ENCODE measurements around the gene SPATS1.

The SPATS1 gene

GRCh38 chr6:44342489-44342888 lies at the start of gene SPATS1:
SPATS1 (plus strand) TSS chr6:44342650; CDS start chr6:44343096, 446 bp downstream.
- DNase-seq (ENCODE audit: low read depth in 2 of 2): no peak

- DNase-seq (ENCODE audit: low read depth in 2 of 2): no peak
These were observed 49.6 kb upstream of the SPATS1 start for GRCh38 chr6:44292661-44293365.

- no peak for DNase-seq (ENCODE audit: low read depth in 2 of 2)
These were observed 47.3 kb upstream of the SPATS1 start for GRCh38 chr6:44294832-44295791.

GRCh38 chr6:44297063-44298038 lies 45.1 kb upstream of the SPATS1 start:
- DNase-seq (ENCODE audit: low read depth in 2 of 2): no peak

- DNase-seq (ENCODE audit: low read depth in 2 of 2): no peak
These were observed 44.2 kb upstream of the SPATS1 start for GRCh38 chr6:44298055-44298803.

- DNase-seq (ENCODE audit: low read depth in 2 of 2): no peak
These were observed 43.6 kb upstream of the SPATS1 start for GRCh38 chr6:44298864-44299263.

- DNase-seq (ENCODE audit: low read depth in 2 of 2): no peak
These were observed 42.1 kb upstream of the SPATS1 start for GRCh38 chr6:44300292-44300823.

- DNase-seq (ENCODE audit: low read depth in 2 of 2): no peak
These were observed 41.3 kb upstream of the SPATS1 start for GRCh38 chr6:44301106-44301505.

GRCh38 chr6:44301782-44302564 lies 40.5 kb upstream of the SPATS1 start:
- no peak for DNase-seq (ENCODE audit: low read depth in 2 of 2)

- DNase-seq (ENCODE audit: low read depth in 2 of 2): no peak
These were observed 39.6 kb upstream of the SPATS1 start for GRCh38 chr6:44302856-44303255.

GRCh38 chr6:44303842-44304241 lies 38.6 kb upstream of the SPATS1 start:
- DNase-seq (ENCODE audit: low read depth in 2 of 2): no peak

- DNase-seq (ENCODE audit: low read depth in 2 of 2): no peak
These were observed 37.9 kb upstream of the SPATS1 start for GRCh38 chr6:44304282-44305199.

GRCh38 chr6:44305200-44305725 lies 37.2 kb upstream of the SPATS1 start:
- DNase-seq (ENCODE audit: low read depth in 2 of 2): no peak

GRCh38 chr6:44306710-44307109 lies 35.7 kb upstream of the SPATS1 start:
- no peak for DNase-seq (ENCODE audit: low read depth in 2 of 2)

GRCh38 chr6:44307217-44307616 lies 35.2 kb upstream of the SPATS1 start:
- DNase-seq (ENCODE audit: low read depth in 2 of 2): no peak

GRCh38 chr6:44309092-44309491 lies 33.4 kb upstream of the SPATS1 start:
- DNase-seq (ENCODE audit: low read depth in 2 of 2): no peak

GRCh38 chr6:44309631-44310030 lies 32.8 kb upstream of the SPATS1 start:
- DNase-seq (ENCODE audit: low read depth in 2 of 2): no peak

GRCh38 chr6:44310241-44310640 lies 32.2 kb upstream of the SPATS1 start:
- DNase-seq (ENCODE audit: low read depth in 2 of 2): no peak

- DNase-seq (ENCODE audit: low read depth in 2 of 2): no peak
These were observed 31.1 kb upstream of the SPATS1 start for GRCh38 chr6:44311304-44311703.

All from stimulated activated CD8-positive, alpha-beta memory T cell treated with anti-CD3 and anti-CD28 coated beads, Interleukin-2, amount 100 ng/mL, for 1 hour (primary cell).